GM12801 (cell line): ENCODE measurements around the gene MAPKAPK2.

ENCODE experiments used
- CTCF ChIP-seq: IDR thresholded peaks from one replicate; pipeline ENCODE4 v1.5.1; 2011; ENCODE audit warnings: control low read depth; ENCODE audit not compliant: insufficient read length; ENCODE audit errors: extremely low read depth

The MAPKAPK2 gene

GRCh38 chr1:206742719-206743383, 58.1 kb downstream of the MAPKAPK2 start:
- TF ChIP-seq CTCF = no peak

- TF ChIP-seq CTCF = no peak
Observed at GRCh38 chr1:206744683-206745082, 60.0 kb downstream of the MAPKAPK2 start.

- no peak for TF ChIP-seq CTCF
Observed at GRCh38 chr1:206745301-206745700, 60.6 kb downstream of the MAPKAPK2 start.

GRCh38 chr1:206748348-206749030, 63.8 kb downstream of the MAPKAPK2 start:
- no peak for TF ChIP-seq CTCF

- TF ChIP-seq CTCF = no peak
Observed at GRCh38 chr1:206751891-206752290, 67.2 kb downstream of the MAPKAPK2 start.

GRCh38 chr1:206752481-206752880, 67.8 kb downstream of the MAPKAPK2 start:
- no peak for TF ChIP-seq CTCF

- TF ChIP-seq CTCF = no peak
Observed at GRCh38 chr1:206753141-206753540, 68.4 kb downstream of the MAPKAPK2 start.
